DOHH2 (cell line): ENCODE measurements around the gene HAUS3.

Experiments
- H3F3A ChIP-seq: fragments of 200-600 bp; sonication (generic), shearing (Covaris generic); 2 replicates; pipeline ENCODE4 v1.6.0; 2016; ENCODE audit warnings: antibody characterized with exemption, mild to moderate bottlenecking; ENCODE audit not compliant: control insufficient read depth, insufficient read depth
- H3K27ac ChIP-seq: fragments of 200-600 bp; sonication (generic); 2 replicates; pipeline ENCODE4 v1.5.1; 2014; ENCODE audit warnings: low read depth, mild to moderate bottlenecking, low read length, moderate library complexity
- H3K27me3 ChIP-seq: fragments of 200-600 bp; sonication (generic); 2 replicates; pipeline ENCODE4 v1.6.1; 2014; ENCODE audit warnings: mild to moderate bottlenecking, low read length, mixed read lengths; ENCODE audit not compliant: control insufficient read depth
- H3K36me3 ChIP-seq: fragments of 200-600 bp; sonication (generic); 2 replicates; pipeline ENCODE4 v1.6.1; 2014; ENCODE audit warnings: mild to moderate bottlenecking, low read length, moderate library complexity, mixed read lengths; ENCODE audit not compliant: control insufficient read depth
- H3K4me1 ChIP-seq: fragments of 200-600 bp; sonication (generic); 2 replicates; pipeline ENCODE4 v1.6.1; 2014; ENCODE audit warnings: mild to moderate bottlenecking, low read length, mixed read lengths; ENCODE audit not compliant: control insufficient read depth
- H3K4me2 ChIP-seq: fragments of 200-600 bp; sonication (generic); 2 replicates; pipeline ENCODE4 v1.6.0; 2014; ENCODE audit warnings: mild to moderate bottlenecking, low read length, moderate library complexity
- H3K4me3 ChIP-seq: fragments of 200-600 bp; sonication (generic); 2 replicates; pipeline ENCODE4 v1.5.1; 2014; ENCODE audit warnings: mild to moderate bottlenecking, low read length, mixed read lengths
- H3K79me2 ChIP-seq: fragments of 200-600 bp; sonication (generic); 2 replicates; pipeline ENCODE4 v1.6.1; 2014; ENCODE audit warnings: mild to moderate bottlenecking, low read length, mixed read lengths; ENCODE audit not compliant: control insufficient read depth
- H3K9me2 ChIP-seq: fragments of 200-600 bp; sonication (generic); replicated peaks from 2 replicates; pipeline ENCODE4 v1.6.1; 2014; ENCODE audit warnings: mild to moderate bottlenecking, low read length, mixed read lengths; ENCODE audit not compliant: control insufficient read depth
- H3K9me3 ChIP-seq: fragments of 200-600 bp; sonication (generic); 2 replicates; pipeline ENCODE4 v1.6.1; 2014; ENCODE audit warnings: antibody characterized with exemption, low read length, mixed read lengths; ENCODE audit not compliant: control insufficient read depth, insufficient read depth
- H4K20me1 ChIP-seq: fragments of 200-600 bp; sonication (generic); 2 replicates; pipeline ENCODE4 v1.6.0; 2014; ENCODE audit warnings: low read depth, mild to moderate bottlenecking, antibody characterized with exemption, low read length, moderate library complexity; ENCODE audit not compliant: control insufficient read depth, insufficient read depth
- EZH2phosphoT487 ChIP-seq: fragments of 200-600 bp; sonication (generic); IDR thresholded peaks from 2 replicates; pipeline ENCODE4 v1.6.1; 2017; ENCODE audit warnings: borderline replicate concordance, mild to moderate bottlenecking, antibody characterized with exemption, low read length, moderate library complexity, mixed read lengths
- TF ChIP-seq, protein P1 (sequence below): fragments of 200-600 bp; sonication (generic); IDR thresholded peaks from one replicate; pipeline ENCODE4 v1.5.1; 2014; ENCODE audit warnings: antibody characterized with exemption, mild to moderate bottlenecking, low read depth, low read length; ENCODE audit not compliant: poor library complexity, severe bottlenecking

Gene HAUS3

DNA sequence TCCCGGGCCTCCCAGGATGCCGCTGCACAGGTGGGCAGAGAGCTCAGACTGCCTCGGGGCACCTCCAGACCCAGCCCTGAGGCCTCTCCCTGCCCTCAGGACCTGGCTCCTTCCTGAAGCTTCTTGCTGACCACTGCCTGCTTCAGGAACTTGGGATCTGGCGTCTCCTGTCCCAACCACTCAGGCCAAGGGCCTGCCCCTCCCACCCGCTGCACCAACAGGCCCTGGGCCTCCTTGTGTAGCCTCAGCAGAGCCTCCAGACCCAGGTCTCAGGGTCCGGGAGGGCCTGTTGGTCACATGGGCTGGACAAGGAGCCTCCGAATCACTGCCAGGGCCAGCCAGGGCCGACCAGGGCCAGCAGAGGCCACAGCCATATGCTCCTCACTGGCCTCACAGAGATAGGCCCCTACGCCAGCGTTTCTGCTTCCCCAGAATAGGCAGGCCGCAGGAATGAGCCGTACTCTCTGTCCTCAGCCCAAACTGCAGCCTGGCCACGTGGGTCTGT is 17.2 kb upstream of the HAUS3 start:
- Histone ChIP-seq H4K20me1 (no peaks in the 10 kb centered on the region), H3K9me3 (no peaks in the 10 kb centered on the region), H3K4me1 (peaks cover 20% of the 10 kb centered on the region), H3K79me2 (no peaks in the 10 kb centered on the region), H3K36me3 (no peaks in the 10 kb centered on the region), H3K27me3 (no peaks in the 10 kb centered on the region), H3K4me2 (no peak overlapping the region), H3F3A (no peaks in the 10 kb centered on the region), H3K27ac (no peak overlapping the region), H3K9me2 (no peaks in the 10 kb centered on the region), H3K4me3 (no peak overlapping the region)
- TF ChIP-seq, protein P1, sequence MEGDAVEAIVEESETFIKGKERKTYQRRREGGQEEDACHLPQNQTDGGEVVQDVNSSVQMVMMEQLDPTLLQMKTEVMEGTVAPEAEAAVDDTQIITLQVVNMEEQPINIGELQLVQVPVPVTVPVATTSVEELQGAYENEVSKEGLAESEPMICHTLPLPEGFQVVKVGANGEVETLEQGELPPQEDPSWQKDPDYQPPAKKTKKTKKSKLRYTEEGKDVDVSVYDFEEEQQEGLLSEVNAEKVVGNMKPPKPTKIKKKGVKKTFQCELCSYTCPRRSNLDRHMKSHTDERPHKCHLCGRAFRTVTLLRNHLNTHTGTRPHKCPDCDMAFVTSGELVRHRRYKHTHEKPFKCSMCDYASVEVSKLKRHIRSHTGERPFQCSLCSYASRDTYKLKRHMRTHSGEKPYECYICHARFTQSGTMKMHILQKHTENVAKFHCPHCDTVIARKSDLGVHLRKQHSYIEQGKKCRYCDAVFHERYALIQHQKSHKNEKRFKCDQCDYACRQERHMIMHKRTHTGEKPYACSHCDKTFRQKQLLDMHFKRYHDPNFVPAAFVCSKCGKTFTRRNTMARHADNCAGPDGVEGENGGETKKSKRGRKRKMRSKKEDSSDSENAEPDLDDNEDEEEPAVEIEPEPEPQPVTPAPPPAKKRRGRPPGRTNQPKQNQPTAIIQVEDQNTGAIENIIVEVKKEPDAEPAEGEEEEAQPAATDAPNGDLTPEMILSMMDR = no peak
- no peak for TF ChIP-seq EZH2phosphoT487

DNA sequence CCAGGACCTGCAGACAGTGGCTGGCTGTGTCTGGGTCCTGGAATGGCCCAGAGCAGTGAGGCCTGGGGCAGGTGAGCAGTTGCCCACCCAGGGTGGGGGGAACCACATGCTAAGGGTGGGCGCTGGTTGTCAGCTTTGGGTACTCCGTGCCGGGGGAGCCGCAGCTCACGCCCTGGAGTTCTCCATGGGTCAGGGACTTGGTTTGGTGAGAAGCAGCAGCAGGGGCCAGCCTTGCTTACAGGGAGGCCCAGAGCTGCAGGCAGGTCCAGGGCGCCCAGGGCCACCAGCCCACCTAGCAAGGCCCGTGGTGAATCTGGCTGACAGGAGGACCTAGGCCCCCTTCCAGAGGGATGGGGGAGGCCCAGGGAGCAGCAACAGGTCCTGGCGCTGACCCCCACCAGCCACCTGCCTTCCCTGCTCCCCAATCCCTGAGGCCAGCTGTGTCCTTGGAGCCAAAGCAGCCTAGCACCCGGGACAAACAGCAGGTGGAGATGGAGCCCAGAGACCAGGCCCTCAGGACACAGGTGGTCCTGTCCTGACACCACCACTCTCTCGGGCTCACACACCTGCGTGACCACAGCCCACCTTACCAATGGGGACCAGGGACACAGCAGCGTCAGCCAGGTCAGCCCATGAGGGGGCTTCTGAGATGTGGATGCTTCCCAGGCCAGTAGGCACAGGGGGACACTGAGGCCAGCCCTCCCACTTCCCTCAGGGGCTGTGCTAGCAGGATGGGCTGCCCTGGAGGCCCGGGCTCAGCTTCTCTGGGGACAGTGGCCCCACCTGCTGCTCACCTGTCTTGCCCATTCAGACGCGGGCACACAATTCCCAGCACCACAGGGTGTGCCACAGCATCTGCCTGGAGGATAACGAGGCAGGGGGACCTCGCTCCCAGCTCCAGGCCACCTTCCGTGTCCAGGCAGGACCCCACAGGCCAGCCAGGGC is 16.4 kb upstream of the HAUS3 start:
- Histone ChIP-seq H3K4me3 (no peak overlapping the region), H3K9me2 (no peaks in the 10 kb centered on the region), H3K9me3 (no peaks in the 10 kb centered on the region), H3K27me3 (no peaks in the 10 kb centered on the region), H3K27ac (no peak overlapping the region), H3K4me2 (no peak overlapping the region), H3F3A (no peaks in the 10 kb centered on the region), H3K36me3 (no peaks in the 10 kb centered on the region), H3K4me1 (peaks cover 13% of the 10 kb centered on the region), H3K79me2 (no peaks in the 10 kb centered on the region), H4K20me1 (no peaks in the 10 kb centered on the region)
- TF ChIP-seq, protein P1 = no peak
- no peak for TF ChIP-seq EZH2phosphoT487

DNA sequence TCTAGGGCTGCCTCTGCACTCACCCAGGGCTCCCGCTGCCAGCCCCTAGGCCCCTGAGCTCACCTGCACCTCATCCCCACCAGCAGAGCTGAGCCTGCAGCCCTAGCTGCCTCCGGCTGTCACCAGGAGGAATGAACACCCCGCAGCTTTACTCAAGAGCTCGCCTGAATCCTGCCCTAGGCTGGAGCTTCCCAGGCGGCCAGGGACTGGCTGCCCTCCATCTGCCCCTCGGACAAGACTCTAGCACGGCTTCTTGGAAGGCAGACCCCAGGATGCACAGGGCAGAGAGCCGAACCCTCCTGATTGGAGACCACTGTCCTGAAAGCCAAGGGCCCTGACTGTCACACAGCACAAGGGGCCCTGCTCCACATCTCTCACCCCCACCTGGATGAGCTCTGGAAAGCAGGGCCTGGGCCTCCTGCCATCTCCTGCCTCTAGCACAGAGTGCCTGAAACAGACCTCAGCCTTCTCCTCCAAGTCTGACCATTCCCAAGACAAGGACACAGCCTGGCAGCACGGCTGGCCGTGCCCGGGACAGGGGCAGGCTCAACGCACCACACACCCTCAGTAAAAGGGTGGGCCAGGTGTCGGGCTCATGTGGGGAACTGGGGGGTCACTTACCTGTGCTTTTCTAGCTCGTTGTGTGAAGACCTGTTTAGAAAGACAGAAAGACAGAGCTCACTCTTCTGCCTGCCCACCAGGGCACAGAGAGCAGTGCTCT is 15.6 kb upstream of the HAUS3 start:
- no peaks in the 10 kb centered on the region for H3K79me2 ChIP-seq
- no peaks in the 10 kb centered on the region for H3F3A ChIP-seq
- H3K36me3 ChIP-seq = no peaks in the 10 kb centered on the region
- H3K4me3 ChIP-seq = no peak overlapping the region
- H3K4me1 ChIP-seq = peaks cover 7% of the 10 kb centered on the region
- H3K27ac ChIP-seq = no peak overlapping the region
- no peaks in the 10 kb centered on the region for H3K27me3 ChIP-seq
- no peak overlapping the region for H3K4me2 ChIP-seq
- no peaks in the 10 kb centered on the region for H3K9me2 ChIP-seq
- no peaks in the 10 kb centered on the region for H3K9me3 ChIP-seq
- TF ChIP-seq EZH2phosphoT487 = no peak
- TF ChIP-seq, protein P1 = no peak
- H4K20me1 ChIP-seq = no peaks in the 10 kb centered on the region
